ENCODE results near the gene OR6Q1.

GRCh38 chr11:58023435-58023931 is 7.3 kb upstream of the OR6Q1 start, which contains the start of gene OR9Q1:
- TF ChIP-seq PAX5 (IDR thresholded peaks at IDR 0.05; ENCODE audit: insufficient read depth, low read length, severe bottlenecking) (no peak), TAF1 (IDR thresholded peaks at IDR 0.05; ENCODE audit: low read depth, low read length) (no peak), POLR2A (IDR thresholded peaks at IDR 0.05; ENCODE audit: low read depth, low read length) (no peak), POLR2AphosphoS5 (IDR thresholded peaks at IDR 0.05; ENCODE audit: low read depth, low read length) (no peak)
